HG02763 (cell line): ENCODE results near the gene SYT8.
"Not testable (repeated sequence)": the region's sequence is repeated elsewhere in the genome, so short reads cannot be mapped to it uniquely, and the experiment has no call there.

Experiments used
- ATAC-seq: cut with Tn5 transposase; IDR thresholded peaks from one replicate; pipeline ENCODE4 v1.9.1; 2021; ENCODE audit warnings: mild to moderate bottlenecking, moderate library complexity; ENCODE audit not compliant: unreplicated experiment

Gene SYT8

GRCh38 chr11:1882265-1883238 is 47.8 kb downstream of the SYT8 start:
- ATAC-seq = no peak

GRCh38 chr11:1883346-1884302 is 48.8 kb downstream of the SYT8 start:
- no peak for ATAC-seq

- ATAC-seq = no peak
Measured at GRCh38 chr11:1884303-1884700, 49.5 kb downstream of the SYT8 start.

GRCh38 chr11:1886551-1886950 is 51.8 kb downstream of the SYT8 start:
- ATAC-seq = not testable (repeated sequence)
